H1 (cell line): ENCODE measurements around the gene DUSP1. TPM values are rescaled to one million over a fixed set of nuclear protein-coding genes. Genes with fewer than 3 reads are reported as not detected.

Source experiments
- CTCF ChIA-PET: fragments of 300-600 bp; sonication (Branson Sonifier 250); formaldehyde crosslinking; loops from one replicate; lab custom pipeline; 2021; ENCODE audit not compliant: partially characterized antibody; lab: Charles Lee
- POLR2A ChIA-PET: fragments of 300-600 bp; sonication (Branson Sonifier 250); formaldehyde crosslinking; loops from one replicate; lab custom pipeline; 2021; ENCODE audit warnings: inconsistent platforms; ENCODE audit not compliant: partially characterized antibody; lab: Charles Lee
- DNase-seq, 2 experiments: peaks; one replicate each; pipeline versions ENCODE4 v3.0.0 to v3.0.0-alpha.2; 2010 to 2022; ENCODE audit warnings: low spot score in 2 of 2, low read depth in 1 of 2, mixed read lengths in 1 of 2
- FAIRE-seq: peaks from 2 replicates; lab custom pipeline; 2011; peaks lifted over from hg19 to GRCh38; lab: Jason Lieb, UNC
- H2AFZ ChIP-seq: 2 replicates; pipeline ENCODE4 v1.8.1; 2012; ENCODE audit warnings: low read length, inconsistent platforms
- H2AK5ac ChIP-seq: 2 replicates; pipeline ENCODE4 v1.6.1; 2013; ENCODE audit warnings: low read depth, low read length
- H2BK120ac ChIP-seq: replicated peaks from 2 replicates; pipeline ENCODE3; 2013; ENCODE audit warnings: low read depth, low read length, inconsistent platforms
- H2BK12ac ChIP-seq: 2 replicates; pipeline ENCODE4 v1.6.1; 2013; ENCODE audit warnings: low read depth, low read length
- H2BK15ac ChIP-seq: 2 replicates; pipeline ENCODE4 v1.6.1; 2013; ENCODE audit warnings: low read length
- H2BK20ac ChIP-seq: 2 replicates; pipeline ENCODE4 v1.6.1; 2013; ENCODE audit warnings: low read length
- H2BK5ac ChIP-seq: 2 replicates; pipeline ENCODE4 v1.6.1; 2013; ENCODE audit warnings: low read depth, low read length
- H3K14ac ChIP-seq: 2 replicates; pipeline ENCODE4 v1.6.1; 2013; ENCODE audit warnings: inconsistent platforms; ENCODE audit not compliant: insufficient read length
- H3K18ac ChIP-seq: 2 replicates; pipeline ENCODE4 v1.6.1; 2013; ENCODE audit warnings: low read length; ENCODE audit errors: extremely low read depth
- H3K23ac ChIP-seq: 2 replicates; pipeline ENCODE4 v1.6.1; 2013; ENCODE audit warnings: inconsistent platforms; ENCODE audit not compliant: insufficient read length
- H3K23me2 ChIP-seq: 2 replicates; pipeline ENCODE4 v1.6.1; 2013; ENCODE audit warnings: low read depth, low read length
- H3K27ac ChIP-seq: 2 replicates; pipeline ENCODE4 v1.6.1; 2011; ENCODE audit warnings: low read depth, low read length, inconsistent platforms
- H3K27me3 ChIP-seq, 4 experiments: replicated peaks in 1 of 4; 1 replicate in 1 of 4; 2 replicates in 3 of 4; pipeline versions ENCODE4 v1.6.1 to v1.8.1; 2011 to 2013; ENCODE audit warnings: low read length in 3 of 4, mild to moderate bottlenecking in 3 of 4, inconsistent platforms in 2 of 4, mixed read lengths in 2 of 4, moderate library complexity in 1 of 4; ENCODE audit not compliant: control insufficient read depth in 3 of 4, insufficient read depth in 3 of 4; ENCODE audit errors: extremely low read depth in 1 of 4
- H3K36me3 ChIP-seq, 4 experiments: 2 replicates each; pipeline versions ENCODE4 v1.6.1 to v1.8.1; 2011 to 2013; ENCODE audit warnings: mild to moderate bottlenecking in 4 of 4, low read length in 3 of 4, moderate library complexity in 2 of 4, control low read depth in 1 of 4, inconsistent platforms in 1 of 4; ENCODE audit not compliant: insufficient read depth in 4 of 4, control insufficient read depth in 2 of 4
- H3K4ac ChIP-seq: replicated peaks from 2 replicates; pipeline ENCODE3; 2013; ENCODE audit warnings: low read length, low read depth, mixed read lengths, inconsistent platforms; ENCODE audit not compliant: insufficient read length
- H3K4me1 ChIP-seq, 4 experiments: replicated peaks in 1 of 4; 1 replicate in 1 of 4; 2 replicates in 3 of 4; pipeline versions ENCODE4 v1.6.1 to v1.8.1; 2011 to 2013; ENCODE audit warnings: low read length in 3 of 4, inconsistent platforms in 2 of 4, mixed read lengths in 1 of 4; ENCODE audit not compliant: insufficient read depth in 4 of 4, control insufficient read depth in 3 of 4
- H3K4me2 ChIP-seq, 2 experiments: 2 replicates each; pipeline versions ENCODE4 v1.6.1 to v1.8.1; 2011 to 2013; ENCODE audit warnings: low read depth in 2 of 2, low read length in 2 of 2, control low read depth in 1 of 2, inconsistent platforms in 1 of 2, mild to moderate bottlenecking in 1 of 2; ENCODE audit not compliant: insufficient read depth in 1 of 2
- H3K4me3 ChIP-seq, 4 experiments: fragments of 200-600, 300-600 bp in 1 of 4; sonication (generic), shearing (Covaris generic), sonication (Bioruptor Twin) in 1 of 4; 2 replicates each; pipeline versions ENCODE4 v1.5.1 to v1.8.1; 2011 to 2016; ENCODE audit warnings: low read length in 4 of 4, low read depth in 3 of 4, control low read depth in 2 of 4, inconsistent platforms in 2 of 4, mild to moderate bottlenecking in 2 of 4, mixed read lengths in 1 of 4, moderate library complexity in 1 of 4; ENCODE audit not compliant: insufficient read depth in 2 of 4; ENCODE audit errors: extremely low read depth in 1 of 4
- H3K56ac ChIP-seq: replicated peaks from 2 replicates; pipeline ENCODE3; 2013; ENCODE audit warnings: low read depth, mild to moderate bottlenecking, mixed read lengths, low read length, inconsistent platforms; ENCODE audit not compliant: insufficient read length
- H3K79me1 ChIP-seq: 2 replicates; pipeline ENCODE4 v1.6.1; 2013; ENCODE audit warnings: low read depth, low read length, control low read depth
- H3K79me2 ChIP-seq, 2 experiments: 2 replicates each; pipeline versions ENCODE4 v1.6.1 to v1.8.1; 2012 to 2013; ENCODE audit warnings: low read length in 2 of 2, mild to moderate bottlenecking in 2 of 2, inconsistent platforms in 1 of 2; ENCODE audit not compliant: insufficient read depth in 2 of 2, control insufficient read depth in 1 of 2
- H3K9ac ChIP-seq, 4 experiments: replicated peaks in 1 of 4; 1 replicate in 1 of 4; 2 replicates in 3 of 4; pipeline versions ENCODE4 v1.6.1 to v1.8.1; 2011 to 2013; ENCODE audit warnings: low read depth in 3 of 4, low read length in 3 of 4, control low read depth in 2 of 4, mild to moderate bottlenecking in 2 of 4, moderate library complexity in 2 of 4, inconsistent platforms in 1 of 4; ENCODE audit errors: extremely low read depth in 1 of 4
- H3K9me3 ChIP-seq, 2 experiments: 2 replicates each; pipeline versions ENCODE4 v1.6.1 to v1.8.1; 2012 to 2013; ENCODE audit warnings: mild to moderate bottlenecking in 2 of 2, moderate library complexity in 2 of 2, control low read depth in 1 of 2, inconsistent platforms in 1 of 2, low read depth in 1 of 2, low read length in 1 of 2, mixed read lengths in 1 of 2; ENCODE audit not compliant: insufficient read depth in 2 of 2
- H4K20me1 ChIP-seq, 2 experiments: replicated peaks in 1 of 2; 2 replicates each; pipeline versions ENCODE3 to v1.8.1; 2011 to 2013; ENCODE audit warnings: inconsistent platforms in 2 of 2, low read length in 2 of 2, mild to moderate bottlenecking in 1 of 2; ENCODE audit not compliant: insufficient read depth in 2 of 2, control insufficient read depth in 1 of 2
- H4K5ac ChIP-seq: 2 replicates; pipeline ENCODE4 v1.6.1; 2013; ENCODE audit warnings: low read length, low read depth, mixed read lengths, inconsistent platforms; ENCODE audit not compliant: insufficient read length
- H4K8ac ChIP-seq: 2 replicates; pipeline ENCODE4 v1.8.0; 2013; ENCODE audit warnings: mild to moderate bottlenecking, moderate library complexity, low read length, inconsistent platforms; ENCODE audit not compliant: insufficient read depth; ENCODE audit errors: extremely low read depth
- H4K91ac ChIP-seq: replicated peaks from 2 replicates; pipeline ENCODE3; 2013; ENCODE audit warnings: low read length, mixed read lengths, inconsistent platforms; ENCODE audit not compliant: insufficient read length
- ATF3 ChIP-seq: IDR thresholded peaks from 2 replicates; pipeline ENCODE4 v1.6.1; 2011; ENCODE audit warnings: low read depth, mild to moderate bottlenecking, low read length; ENCODE audit not compliant: insufficient read depth
- BACH1 ChIP-seq: IDR thresholded peaks from 2 replicates; pipeline ENCODE4 v1.6.1; 2012; ENCODE audit warnings: low read length, improper control_type of control experiment
- CREB1 ChIP-seq: IDR thresholded peaks from 2 replicates; pipeline ENCODE4 v1.6.1; 2012; ENCODE audit warnings: inconsistent platforms
- EGR1 ChIP-seq: IDR thresholded peaks from 2 replicates; pipeline ENCODE4 v1.6.1; 2011; ENCODE audit warnings: low read depth, low read length, borderline replicate concordance
- JUN ChIP-seq: IDR thresholded peaks from 2 replicates; pipeline ENCODE4 v1.6.1; 2011; ENCODE audit warnings: low read depth, mild to moderate bottlenecking, improper control_type of control experiment, low read length
- JUND ChIP-seq: IDR thresholded peaks from 2 replicates; pipeline ENCODE4 v1.6.1; 2011; ENCODE audit warnings: mild to moderate bottlenecking, improper control_type of control experiment, low read length
- KDM1A ChIP-seq: fragments of 200-600, 300-600 bp; sonication (generic); IDR thresholded peaks from 2 replicates; pipeline ENCODE4 v1.7.1; 2016; ENCODE audit warnings: mild to moderate bottlenecking, low read length, borderline replicate concordance
- MAFK ChIP-seq: IDR thresholded peaks from 2 replicates; pipeline ENCODE4 v1.6.1; 2012; ENCODE audit warnings: low read depth, mild to moderate bottlenecking, improper control_type of control experiment, low read length
- RAD21 ChIP-seq, 2 experiments: IDR thresholded peaks in 1 of 2; conservative IDR thresholded peaks in 1 of 2; 2 replicates each; pipeline ENCODE4 v1.6.1; 2011; ENCODE audit warnings: low read depth in 2 of 2, low read length in 2 of 2, improper control_type of control experiment in 1 of 2, inconsistent platforms in 1 of 2, mild to moderate bottlenecking in 1 of 2, moderate library complexity in 1 of 2
- RNF2 ChIP-seq: fragments of 200-900, 300-1000 bp; sonication (generic); IDR thresholded peaks from 2 replicates; pipeline ENCODE4 v1.7.1; 2016; ENCODE audit warnings: borderline replicate concordance, low read depth, mild to moderate bottlenecking, antibody characterized with exemption, low read length; ENCODE audit not compliant: poor library complexity, severe bottlenecking; ENCODE audit errors: missing control alignments
- SP2 ChIP-seq: IDR thresholded peaks from 2 replicates; pipeline ENCODE4 v1.6.1; 2012; ENCODE audit warnings: mild to moderate bottlenecking, low read length, inconsistent platforms
- TAF1 ChIP-seq: IDR thresholded peaks from 2 replicates; pipeline ENCODE4 v1.6.1; 2011; ENCODE audit warnings: mild to moderate bottlenecking, low read depth, low read length
- TEAD4 ChIP-seq: IDR thresholded peaks from 2 replicates; pipeline ENCODE4 v1.6.1; 2012; ENCODE audit warnings: low read depth, low read length, inconsistent platforms, mixed read lengths
- ZNF274 ChIP-seq: IDR thresholded peaks from 2 replicates; pipeline ENCODE4 v1.7.0; 2012; ENCODE audit warnings: low read length, borderline replicate concordance; ENCODE audit errors: extremely low read depth
- WGBS, 2 experiments: shearing (Covaris generic) in 1 of 2; methylation state at CpG; one replicate each; pipeline versions ENCODE4 v1.1.6 to v1.1.7; 2013 to 2015; ENCODE audit warnings: low lambda C conversion rate in 2 of 2, mixed read lengths in 2 of 2, inconsistent platforms in 1 of 2, low coverage in 1 of 2, missing lambda C conversion rate in 1 of 2; ENCODE audit not compliant: insufficient replicate concordance in 2 of 2, insufficient coverage in 1 of 2, insufficient read length in 1 of 2; ENCODE audit errors: extremely low coverage in 1 of 2, missing lambda C conversion rate in 1 of 2; 5-methylcytosine and 5-hydroxymethylcytosine counted together
- polyA plus RNA-seq, 7 experiments: library from polyadenylated mRNA; depleted of rRNA in 3 of 7; stranded (reverse) in 5 of 7; unstranded in 2 of 7; fragments of >200 nt in 5 of 7; fragments of 200-250 nt in 2 of 7; gene quantifications; 1 replicate in 5 of 7; 2 replicates in 1 of 7; 4 replicates in 1 of 7; pipeline versions ENCODE4 v1.2.1 to v1.2.3, GENCODE V29; 2011 to 2013; ENCODE audit warnings: missing spikeins in 2 of 7, mixed read lengths in 2 of 7
- total RNA-seq: library from RNA; stranded (reverse); fragmentation: NEBNext Ultra II Directional; extraction: Animal tissue kit (Norgen Biotek cat#: 25700); gene quantifications from 2 replicates; pipeline ENCODE4 v1.2.1, GENCODE V29; 2021

Gene DUSP1
- total and polyA plus RNA-seq, 2 of the 8 experiments (the other 6 are each of a cell fraction or from before 2014, with no cell fraction given), result 6.5 to 11.7 TPM

GRCh38 chr5:172722327-172722815 lies 48.6 kb downstream of the DUSP1 start:
- H2BK12ac ChIP-seq, result no peak overlapping the region
- no peak overlapping the region for H2BK5ac ChIP-seq
- H3K9ac ChIP-seq, result no peak overlapping the region
- no peak overlapping the region for H3K4ac ChIP-seq
- H3K27me3 ChIP-seq, result peaks cover 0 to 10% (median 7%) of the 10 kb centered on the region in 4 experiments; a peak in 4 of 7 replicates
- no peak overlapping the region for H3K4me3 ChIP-seq
- H4K5ac ChIP-seq, result no peak overlapping the region
- no peak overlapping the region for H2AK5ac ChIP-seq
- ChIA-PET POLR2A (no interaction called here), CTCF (interaction anchor here (0.6 to 2.0 kb wide), 4 partner anchors 9 to 269 kb away, joined by 3 to 8 read pairs (median 3); no protein-coding TSS in a partner anchor)
- H2BK20ac ChIP-seq, result no peak overlapping the region
- DNase-seq (no peak), FAIRE-seq (no peak)
- no peak overlapping the region for H3K4me2 ChIP-seq
- H4K8ac ChIP-seq, result no peak overlapping the region
- H3K36me3 ChIP-seq, result no peaks in the 10 kb centered on the region
- H3K23me2 ChIP-seq, result peaks cover 8% of the 10 kb centered on the region; the same call in 1 of the 2 replicates
- H4K20me1 ChIP-seq, result peaks cover 4% of the 10 kb centered on the region in 2 experiments
- H3K56ac ChIP-seq, result no peak overlapping the region
- peaks cover 0 to 3% (median 0%) of the 10 kb centered on the region in 4 experiments; a peak in 1 of 7 replicates for H3K4me1 ChIP-seq
- H2AFZ ChIP-seq, result no peak overlapping the region
- H3K9me3 ChIP-seq, result no peaks in the 10 kb centered on the region
- H2BK15ac ChIP-seq, result no peak overlapping the region
- H3K27ac ChIP-seq, result no peak overlapping the region
- no peak overlapping the region for H3K14ac ChIP-seq
- no peaks in the 10 kb centered on the region for H3K79me2 ChIP-seq
- H4K91ac ChIP-seq, result no peak overlapping the region
- H2BK120ac ChIP-seq, result no peak overlapping the region
- 81% methylated on average over 12 of the region's 12 CpGs; no CpG with 5 or more reads in 1 of the 2 experiments for WGBS, 2 experiments
- no peak overlapping the region for H3K23ac ChIP-seq
- H3K18ac ChIP-seq, result no peak overlapping the region
- H3K79me1 ChIP-seq, result no peaks in the 10 kb centered on the region
- TF ChIP-seq ATF3 (no peak), KDM1A (no peak), TEAD4 (no peak), SP2 (no peak), BACH1 (no peak), RAD21 (IDR thresholded peaks at IDR 0.05 in 1 of 2, conservative IDR thresholded peaks at IDR 0.05 in 1 of 2; ENCODE audit: low read depth in 2 of 2, low read length in 2 of 2) (no peak), CREB1 (no peak), RNF2 (no peak), EGR1 (no peak), ZNF274 (no peak), TAF1 (no peak), JUN (no peak), JUND (no peak), MAFK (no peak)
